ENCODE results near the gene IGFLR1.
"Not testable (repeated sequence)": the region's sequence is repeated elsewhere in the genome, so short reads cannot be mapped to it uniquely, and the experiment has no call there.

IGFLR1 gene

DNA sequence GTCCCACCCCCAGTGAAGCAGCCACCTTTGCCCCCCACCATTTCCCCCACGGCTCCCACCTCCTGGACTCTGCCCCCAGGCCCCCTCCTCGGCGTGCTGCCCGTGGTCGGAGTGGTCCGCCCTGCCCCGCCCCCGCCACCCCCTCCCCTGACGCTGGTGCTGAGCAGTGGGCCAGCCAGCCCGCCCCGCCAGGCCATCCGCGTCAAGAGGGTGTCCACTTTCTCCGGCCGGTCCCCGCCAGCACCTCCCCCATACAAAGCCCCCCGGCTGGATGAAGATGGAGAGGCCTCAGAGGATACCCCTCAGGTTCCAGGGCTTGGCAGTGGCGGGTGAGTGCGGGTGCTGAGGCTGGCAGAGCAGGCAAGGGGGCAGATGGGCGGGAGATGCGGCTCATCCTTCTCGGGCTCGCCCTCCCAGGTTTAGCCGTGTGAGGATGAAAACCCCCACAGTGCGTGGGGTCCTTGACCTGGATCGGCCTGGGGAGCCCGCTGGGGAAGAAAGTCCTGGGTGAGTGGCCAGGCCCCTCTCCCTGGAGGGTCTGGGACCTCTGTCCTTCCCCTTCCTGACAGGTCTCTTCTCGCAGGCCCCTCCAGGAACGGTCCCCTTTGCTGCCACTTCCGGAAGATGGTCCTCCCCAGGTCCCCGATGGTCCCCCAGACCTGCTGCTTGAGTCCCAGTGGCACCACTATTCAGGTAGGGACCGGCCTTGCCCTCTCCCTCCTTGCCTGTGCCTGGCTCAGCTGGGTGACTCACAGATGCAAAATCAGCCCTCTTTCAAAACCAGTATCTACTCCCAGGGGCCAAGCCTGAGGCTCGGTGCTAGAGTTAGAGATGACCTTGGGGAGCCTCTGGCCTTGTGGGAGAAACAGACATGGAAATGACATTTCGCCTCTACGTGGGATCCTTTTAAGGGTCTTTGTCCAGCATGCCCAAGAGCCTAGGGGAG, 8.8 kb downstream of the IGFLR1 start:
- Histone ChIP-seq H3K9me3 (no peaks in the 10 kb centered on the region), H3K4me3 (no peak overlapping the region), H3K27me3 (ENCODE audit: low read depth) (no peaks in the 10 kb centered on the region), H3K36me3 (replicated peaks) (peaks cover 95% of the 10 kb centered on the region), H3K4me1 (no peaks in the 10 kb centered on the region)
- no peak for DNase-seq (ENCODE audit: low spot score in 2 of 2)
- in situ Hi-C loops (cut with MboI; ENCODE audit: low sequenced_read_pairs): no loop called here

DNA sequence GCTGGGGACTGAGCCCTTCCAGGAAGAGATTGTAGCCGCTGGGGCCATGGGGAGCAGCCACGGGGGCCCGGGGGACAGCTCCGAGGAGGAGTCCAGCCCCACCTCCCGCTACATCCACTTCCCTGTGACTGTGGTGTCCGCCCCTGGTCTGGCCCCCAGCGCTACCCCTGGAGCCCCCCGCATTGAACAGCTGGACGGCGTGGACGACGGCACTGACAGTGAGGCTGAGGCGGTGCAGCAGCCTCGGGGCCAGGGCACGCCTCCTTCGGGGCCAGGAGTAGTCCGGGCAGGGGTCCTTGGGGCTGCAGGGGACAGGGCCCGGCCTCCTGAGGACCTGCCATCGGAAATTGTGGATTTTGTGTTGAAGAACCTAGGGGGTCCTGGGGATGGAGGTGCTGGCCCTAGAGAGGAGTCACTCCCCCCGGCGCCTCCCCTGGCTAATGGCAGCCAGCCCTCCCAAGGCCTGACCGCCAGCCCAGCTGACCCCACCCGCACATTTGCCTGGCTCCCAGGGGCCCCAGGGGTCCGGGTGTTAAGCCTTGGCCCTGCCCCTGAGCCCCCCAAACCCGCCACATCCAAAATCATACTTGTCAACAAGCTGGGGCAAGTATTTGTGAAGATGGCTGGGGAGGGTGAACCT, 9.6 kb downstream of the IGFLR1 start:
- no peak for DNase-seq (ENCODE audit: low spot score in 2 of 2)
- in situ Hi-C loops (cut with MboI; ENCODE audit: low sequenced_read_pairs): no loop called here
- Histone ChIP-seq H3K36me3 (replicated peaks) (peaks cover 95% of the 10 kb centered on the region), H3K4me3 (no peak overlapping the region), H3K4me1 (no peaks in the 10 kb centered on the region), H3K9me3 (no peaks in the 10 kb centered on the region), H3K27me3 (ENCODE audit: low read depth) (no peaks in the 10 kb centered on the region)

DNA sequence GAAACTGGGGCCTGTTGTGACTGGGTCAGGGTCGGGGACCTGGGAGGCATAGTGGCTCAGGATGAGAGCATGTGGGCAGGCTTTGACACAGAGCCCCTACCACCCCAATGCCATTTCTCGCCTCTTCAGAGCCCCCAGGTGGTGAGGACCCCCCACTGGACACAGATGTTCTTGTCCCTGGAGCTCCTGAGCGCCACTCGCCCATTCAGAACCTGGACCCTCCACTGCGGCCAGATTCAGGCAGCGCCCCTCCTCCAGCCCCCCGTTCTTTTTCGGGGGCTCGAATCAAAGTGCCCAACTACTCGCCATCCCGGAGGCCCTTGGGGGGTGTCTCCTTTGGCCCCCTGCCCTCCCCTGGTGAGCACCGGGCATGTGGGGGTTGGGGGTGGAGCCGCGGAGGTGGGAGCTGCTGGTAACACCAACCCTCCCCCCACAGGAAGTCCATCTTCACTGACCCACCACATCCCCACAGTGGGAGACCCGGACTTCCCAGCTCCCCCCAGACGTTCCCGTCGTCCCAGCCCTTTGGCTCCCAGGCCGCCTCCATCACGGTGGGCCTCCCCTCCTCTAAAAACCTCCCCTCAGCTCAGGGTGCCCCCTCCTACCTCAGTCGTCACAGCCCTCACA, 10.4 kb downstream of the IGFLR1 start:
- H3K4me1 ChIP-seq: no peaks in the 10 kb centered on the region
- no peaks in the 10 kb centered on the region for H3K9me3 ChIP-seq
- in situ Hi-C loops (cut with MboI; ENCODE audit: low sequenced_read_pairs): no loop called here
- no peak overlapping the region for H3K4me3 ChIP-seq
- H3K36me3 ChIP-seq (replicated peaks): peaks cover 95% of the 10 kb centered on the region
- no peaks in the 10 kb centered on the region for H3K27me3 ChIP-seq (ENCODE audit: low read depth)
- no peak for DNase-seq (ENCODE audit: low spot score in 2 of 2)

DNA sequence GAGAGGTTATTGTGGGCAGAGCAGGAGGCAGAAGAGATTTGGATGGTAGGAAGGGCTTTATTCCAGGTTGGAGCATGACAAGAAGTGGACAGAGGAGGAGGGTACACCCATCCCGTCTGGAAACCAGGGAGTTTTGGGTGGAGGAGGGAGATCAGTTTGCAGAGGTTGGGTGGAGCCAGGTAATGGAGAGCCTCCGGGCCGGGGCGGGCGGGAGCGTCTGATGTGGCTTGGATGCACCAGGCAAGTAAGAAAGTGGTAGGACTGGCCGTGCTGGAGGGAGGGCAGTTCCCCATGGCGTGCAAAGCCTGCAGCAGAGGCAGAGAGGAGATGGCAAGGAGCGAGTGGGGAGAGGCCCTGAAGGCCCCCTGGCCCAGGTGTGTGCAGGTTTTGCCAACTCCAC, 10.9 kb downstream of the IGFLR1 start:
- in situ Hi-C loops (cut with MboI; ENCODE audit: low sequenced_read_pairs): no loop called here
- no peak for DNase-seq (ENCODE audit: low spot score in 2 of 2)
- H3K36me3 ChIP-seq (replicated peaks): peaks cover 95% of the 10 kb centered on the region

DNA sequence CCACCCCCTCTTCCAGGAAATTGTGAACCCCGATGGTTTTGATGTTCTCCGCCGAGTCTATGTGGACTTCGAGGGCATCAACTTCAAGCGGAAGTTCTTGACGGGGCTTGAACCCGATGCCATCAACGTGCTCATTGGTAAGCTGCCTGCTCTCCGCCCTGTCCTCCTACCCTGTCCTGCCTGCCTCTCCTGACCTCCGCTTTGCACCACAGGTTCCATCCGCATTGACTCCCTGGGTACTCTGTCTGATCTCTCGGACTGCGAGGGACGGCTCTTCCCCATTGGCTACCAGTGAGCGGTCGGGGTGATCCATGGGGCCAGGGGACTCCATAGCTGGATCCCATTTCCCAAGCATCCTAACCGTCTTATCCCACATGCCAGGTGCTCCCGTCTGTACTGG, 11.9 kb downstream of the IGFLR1 start:
- peaks cover 95% of the 10 kb centered on the region for H3K36me3 ChIP-seq (replicated peaks)
- no peak overlapping the region for H3K4me3 ChIP-seq
- H3K9me3 ChIP-seq: no peaks in the 10 kb centered on the region
- H3K27me3 ChIP-seq (ENCODE audit: low read depth): no peaks in the 10 kb centered on the region
- no peak for DNase-seq (ENCODE audit: low spot score in 2 of 2)
- in situ Hi-C loops (cut with MboI; ENCODE audit: low sequenced_read_pairs): no loop called here
- no peaks in the 10 kb centered on the region for H3K4me1 ChIP-seq

More for the DNA sequence above, 10.9 kb downstream of the IGFLR1 start:
- no peak overlapping the region for H3K4me3 ChIP-seq
- H3K4me1 ChIP-seq: no peaks in the 10 kb centered on the region
- H3K9me3 ChIP-seq: no peaks in the 10 kb centered on the region
- no peaks in the 10 kb centered on the region for H3K27me3 ChIP-seq (ENCODE audit: low read depth)

DNA sequence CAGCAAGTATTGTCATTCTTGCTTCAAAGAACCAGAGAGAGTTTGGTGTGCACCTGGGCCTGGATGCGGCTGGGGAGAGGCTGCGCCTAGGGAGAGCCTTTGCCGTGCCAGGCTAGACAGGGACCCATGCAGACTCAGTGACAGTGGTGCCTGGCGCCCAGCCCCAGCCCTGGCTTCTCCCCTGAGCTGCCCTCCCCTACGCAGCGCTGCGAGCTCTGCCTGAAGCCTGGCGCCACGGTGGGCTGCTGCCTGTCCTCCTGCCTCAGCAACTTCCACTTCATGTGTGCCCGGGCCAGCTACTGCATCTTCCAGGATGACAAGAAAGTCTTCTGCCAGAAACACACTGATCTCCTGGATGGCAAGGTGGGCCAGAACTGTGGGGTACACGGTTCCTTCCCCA, 12.5 kb downstream of the IGFLR1 start:
- Histone ChIP-seq H3K4me3 (no peak overlapping the region), H3K4me1 (no peaks in the 10 kb centered on the region), H3K27me3 (ENCODE audit: low read depth) (no peaks in the 10 kb centered on the region), H3K9me3 (no peaks in the 10 kb centered on the region), H3K36me3 (replicated peaks) (peaks cover 96% of the 10 kb centered on the region)
- in situ Hi-C loops (cut with MboI; ENCODE audit: low sequenced_read_pairs): no loop called here
- no peak for DNase-seq (ENCODE audit: low spot score in 2 of 2)

- H3K27me3 ChIP-seq (ENCODE audit: low read depth): no peaks in the 10 kb centered on the region
- in situ Hi-C loops (cut with MboI; ENCODE audit: low sequenced_read_pairs): no loop called here
- no peak overlapping the region for H3K4me3 ChIP-seq
- H3K36me3 ChIP-seq (replicated peaks): peaks cover 96% of the 10 kb centered on the region
- H3K4me1 ChIP-seq: no peaks in the 10 kb centered on the region
- DNase-seq (ENCODE audit: low spot score in 2 of 2): no peak
- H3K9me3 ChIP-seq: no peaks in the 10 kb centered on the region
Observed at GRCh38 chr19:35729021-35729420, 13.2 kb downstream of the IGFLR1 start.

DNA sequence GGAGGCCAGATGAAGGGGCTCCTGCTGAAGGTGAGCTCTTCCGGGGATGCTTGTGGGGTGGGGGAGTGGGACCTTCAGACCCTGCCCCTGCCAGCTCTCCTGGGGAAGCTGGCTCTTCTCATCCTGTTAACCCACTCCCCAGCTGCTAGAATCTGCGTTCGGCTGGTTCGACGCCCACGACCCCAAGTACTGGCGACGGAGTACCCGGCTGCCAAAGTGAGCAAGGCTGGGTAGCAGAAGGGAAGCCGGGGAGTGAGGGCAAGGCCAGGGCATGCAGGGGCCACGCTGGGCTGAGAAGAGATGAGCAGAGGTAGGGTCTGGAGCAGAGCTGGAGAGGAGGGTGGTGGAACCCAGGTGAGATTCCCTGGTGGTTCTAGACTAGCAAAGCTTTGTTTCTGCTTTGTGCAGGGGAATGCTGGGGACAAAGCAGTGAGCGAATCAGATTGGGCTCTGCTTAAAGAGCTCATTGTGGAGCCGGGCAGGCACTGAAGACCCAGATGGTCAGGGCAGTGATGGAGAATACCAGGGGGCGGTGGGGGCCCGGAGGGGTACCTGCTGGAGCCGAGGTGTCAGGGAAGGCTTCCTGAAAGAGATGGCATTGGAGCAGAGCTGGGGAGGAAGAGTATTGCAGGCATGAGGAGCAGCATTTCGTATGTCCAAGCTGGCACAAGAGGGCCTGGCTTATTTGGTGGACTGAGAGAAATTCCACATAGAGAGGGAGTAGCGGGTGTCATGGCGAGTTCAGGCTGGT, 14.1 kb downstream of the IGFLR1 start:
- in situ Hi-C loops (cut with MboI; ENCODE audit: low sequenced_read_pairs): no loop called here
- Histone ChIP-seq H3K4me1 (no peaks in the 10 kb centered on the region), H3K27me3 (ENCODE audit: low read depth) (no peaks in the 10 kb centered on the region), H3K4me3 (no peak overlapping the region), H3K36me3 (replicated peaks) (peaks cover 97% of the 10 kb centered on the region), H3K9me3 (no peaks in the 10 kb centered on the region)
- no peak for DNase-seq (ENCODE audit: low spot score in 2 of 2)

DNA sequence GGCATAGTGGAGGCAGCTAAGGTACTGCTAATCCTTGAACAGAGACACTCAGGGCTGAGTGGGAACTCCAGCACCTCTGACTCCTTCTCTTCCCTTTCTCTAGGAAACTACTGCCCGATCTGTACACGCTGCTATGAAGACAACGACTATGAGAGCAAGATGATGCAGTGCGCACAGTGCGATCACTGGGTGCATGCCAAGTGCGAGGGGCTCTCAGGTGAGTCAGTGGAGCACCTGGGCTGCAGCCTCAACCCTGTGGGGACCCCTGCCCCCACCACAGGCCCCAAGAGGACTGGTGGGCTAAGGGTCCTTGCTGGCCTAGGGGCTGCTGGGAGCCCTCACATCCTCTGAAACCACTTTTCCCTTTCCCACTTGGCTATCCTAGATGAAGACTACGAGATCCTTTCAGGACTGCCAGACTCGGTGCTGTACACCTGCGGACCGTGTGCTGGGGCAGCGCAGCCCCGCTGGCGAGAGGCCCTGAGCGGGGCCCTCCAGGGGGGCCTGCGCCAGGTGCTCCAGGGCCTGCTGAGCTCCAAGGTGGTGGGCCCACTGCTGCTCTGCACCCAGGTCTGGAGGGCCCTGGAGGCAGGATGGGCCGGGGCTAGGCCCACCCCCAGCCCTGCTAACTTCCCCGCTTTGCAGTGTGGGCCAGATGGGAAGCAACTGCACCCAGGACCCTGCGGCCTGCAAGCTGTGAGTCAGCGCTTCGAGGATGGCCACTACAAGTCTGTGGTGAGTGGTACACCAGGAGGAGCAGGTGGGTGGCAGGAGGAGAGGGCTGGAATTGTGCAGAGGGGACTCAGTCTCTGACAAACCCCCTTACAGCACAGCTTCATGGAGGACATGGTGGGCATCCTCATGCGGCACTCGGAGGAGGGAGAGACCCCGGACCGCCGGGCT, 14.9 kb downstream of the IGFLR1 start:
- no peak for DNase-seq (ENCODE audit: low spot score in 2 of 2)
- no peaks in the 10 kb centered on the region for H3K4me1 ChIP-seq
- no peaks in the 10 kb centered on the region for H3K27me3 ChIP-seq (ENCODE audit: low read depth)
- peaks cover 99% of the 10 kb centered on the region for H3K36me3 ChIP-seq (replicated peaks)
- no peaks in the 10 kb centered on the region for H3K9me3 ChIP-seq
- no peak overlapping the region for H3K4me3 ChIP-seq
- in situ Hi-C loops (cut with MboI; ENCODE audit: low sequenced_read_pairs): no loop called here

DNA sequence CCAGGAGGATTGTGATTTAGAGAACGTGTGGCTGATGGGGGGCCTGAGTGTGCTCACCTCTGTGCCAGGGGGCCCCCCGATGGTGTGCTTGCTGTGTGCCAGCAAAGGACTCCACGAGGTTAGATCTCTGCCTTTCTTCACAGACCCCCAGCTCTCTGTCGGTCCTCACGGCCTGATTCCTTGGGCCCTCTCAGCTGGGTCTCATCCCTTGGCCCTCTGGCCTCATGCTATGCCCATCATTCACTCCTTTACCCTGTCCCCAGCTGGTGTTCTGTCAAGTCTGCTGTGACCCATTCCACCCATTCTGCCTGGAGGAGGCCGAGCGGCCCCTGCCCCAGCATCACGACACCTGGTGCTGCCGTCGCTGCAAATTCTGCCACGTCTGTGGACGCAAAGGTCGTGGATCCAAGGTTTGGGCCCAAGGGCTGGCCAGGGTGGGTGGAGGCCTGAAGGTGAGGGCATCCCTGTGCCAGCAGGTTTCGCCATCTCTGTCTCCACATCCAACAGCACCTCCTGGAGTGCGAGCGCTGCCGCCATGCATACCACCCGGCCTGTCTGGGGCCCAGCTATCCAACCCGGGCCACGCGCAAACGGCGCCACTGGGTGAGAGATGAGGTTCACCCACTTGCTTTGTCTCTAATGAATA, 16.9 kb downstream of the IGFLR1 start:
- no peak for DNase-seq (ENCODE audit: low spot score in 2 of 2)
- peaks cover 95% of the 10 kb centered on the region for H3K36me3 ChIP-seq (replicated peaks)
- H3K4me3 ChIP-seq: no peak overlapping the region
- in situ Hi-C loops (cut with MboI; ENCODE audit: low sequenced_read_pairs): no loop called here
- H3K9me3 ChIP-seq: no peaks in the 10 kb centered on the region
- H3K27me3 ChIP-seq (ENCODE audit: low read depth): no peaks in the 10 kb centered on the region
- H3K4me1 ChIP-seq: no peaks in the 10 kb centered on the region

- no peaks in the 10 kb centered on the region for H3K27me3 ChIP-seq (ENCODE audit: low read depth)
- in situ Hi-C loops (cut with MboI; ENCODE audit: low sequenced_read_pairs): no loop called here
- DNase-seq (ENCODE audit: low spot score in 2 of 2): no peak
- H3K4me3 ChIP-seq: no peak overlapping the region
- H3K4me1 ChIP-seq: no peaks in the 10 kb centered on the region
- peaks cover 87% of the 10 kb centered on the region for H3K36me3 ChIP-seq (replicated peaks)
- no peaks in the 10 kb centered on the region for H3K9me3 ChIP-seq
Observed at GRCh38 chr19:35724560-35724959, 17.7 kb downstream of the IGFLR1 start.

- DNase-seq (ENCODE audit: low spot score in 2 of 2); in situ Hi-C loops (cut with MboI; ENCODE audit: low sequenced_read_pairs); H3K4me3 ChIP-seq; H3K9me3 ChIP-seq; H3K4me1 ChIP-seq; H3K27me3 ChIP-seq (ENCODE audit: low read depth): not testable (repeated sequence)
- peaks cover 83% of the 10 kb centered on the region for H3K36me3 ChIP-seq (replicated peaks)
Observed at GRCh38 chr19:35724132-35724531, 18.1 kb downstream of the IGFLR1 start.

Data from HAP-1 (cell line).